Fibroblast of villous mesenchyme (primary cell): Measurements from ENCODE around the gene CCDC88B. TPM values are rescaled to one million over a fixed set of nuclear protein-coding genes. Genes with fewer than 3 reads are reported as not detected.

Experiments
- DNase-seq: peaks from one replicate; pipeline ENCODE4 v3.0.0-alpha.2; 2010; ENCODE audit warnings: low read depth
- H3K4me3 ChIP-seq: 2 replicates; pipeline ENCODE4 v1.5.1; 2011; ENCODE audit warnings: low read depth, mild to moderate bottlenecking, low read length
- total RNA-seq: library from RNA; depleted of rRNA; stranded (reverse); fragments of >200 nt; gene quantifications from 2 replicates; pipeline ENCODE4 v1.2.3, GENCODE V29; 2012
- TF ChIP-seq, protein P1 (sequence below): IDR thresholded peaks from 2 replicates; pipeline ENCODE4 v1.5.1; 2012; ENCODE audit warnings: low read depth, mild to moderate bottlenecking, low read length; ENCODE audit not compliant: insufficient read depth

Gene CCDC88B
- total RNA-seq, 1 donor = 1.7 TPM

DNA sequence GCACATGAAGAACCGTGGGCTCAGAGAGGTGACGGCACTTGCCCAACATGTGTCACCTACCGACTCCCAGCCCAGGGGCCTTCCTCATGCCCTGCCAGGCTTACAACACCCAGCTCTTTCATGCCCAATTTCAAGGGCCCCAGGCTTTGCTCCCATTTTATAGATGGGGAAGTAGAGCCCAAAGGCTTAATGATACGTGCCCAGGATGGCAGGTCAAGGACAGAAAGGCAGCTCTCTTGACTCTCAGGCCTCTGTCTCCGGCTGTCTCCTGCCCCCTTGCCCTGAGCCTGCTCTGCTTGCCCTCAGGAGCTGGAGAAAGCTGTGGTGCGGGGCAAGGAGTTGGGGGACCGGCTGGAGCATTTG lies 9.0 kb downstream of the CCDC88B start:
- DNase-seq = no peak
- TF ChIP-seq, protein P1, sequence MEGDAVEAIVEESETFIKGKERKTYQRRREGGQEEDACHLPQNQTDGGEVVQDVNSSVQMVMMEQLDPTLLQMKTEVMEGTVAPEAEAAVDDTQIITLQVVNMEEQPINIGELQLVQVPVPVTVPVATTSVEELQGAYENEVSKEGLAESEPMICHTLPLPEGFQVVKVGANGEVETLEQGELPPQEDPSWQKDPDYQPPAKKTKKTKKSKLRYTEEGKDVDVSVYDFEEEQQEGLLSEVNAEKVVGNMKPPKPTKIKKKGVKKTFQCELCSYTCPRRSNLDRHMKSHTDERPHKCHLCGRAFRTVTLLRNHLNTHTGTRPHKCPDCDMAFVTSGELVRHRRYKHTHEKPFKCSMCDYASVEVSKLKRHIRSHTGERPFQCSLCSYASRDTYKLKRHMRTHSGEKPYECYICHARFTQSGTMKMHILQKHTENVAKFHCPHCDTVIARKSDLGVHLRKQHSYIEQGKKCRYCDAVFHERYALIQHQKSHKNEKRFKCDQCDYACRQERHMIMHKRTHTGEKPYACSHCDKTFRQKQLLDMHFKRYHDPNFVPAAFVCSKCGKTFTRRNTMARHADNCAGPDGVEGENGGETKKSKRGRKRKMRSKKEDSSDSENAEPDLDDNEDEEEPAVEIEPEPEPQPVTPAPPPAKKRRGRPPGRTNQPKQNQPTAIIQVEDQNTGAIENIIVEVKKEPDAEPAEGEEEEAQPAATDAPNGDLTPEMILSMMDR = no peak
- no peak overlapping the region for H3K4me3 ChIP-seq

DNA sequence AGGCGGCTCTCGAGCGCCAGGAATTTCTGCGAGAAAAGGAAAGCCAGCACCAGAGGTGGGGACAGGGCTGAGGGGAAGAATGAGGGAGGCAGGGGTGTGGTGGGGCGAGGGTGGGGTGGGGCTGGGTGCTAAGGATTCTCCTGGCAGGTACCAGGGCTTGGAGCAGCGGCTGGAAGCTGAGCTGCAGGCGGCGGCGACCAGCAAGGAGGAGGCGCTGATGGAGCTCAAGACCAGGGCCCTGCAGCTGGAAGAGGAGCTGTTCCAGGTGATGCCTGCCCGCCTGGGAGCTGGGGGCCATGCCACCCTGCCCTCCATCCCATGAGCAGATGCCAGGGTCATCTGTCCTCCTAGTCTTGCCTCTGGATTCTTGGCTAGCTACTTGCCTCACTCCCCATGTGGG lies 9.4 kb downstream of the CCDC88B start:
- TF ChIP-seq, protein P1 = no peak
- no peak for DNase-seq
- no peak overlapping the region for H3K4me3 ChIP-seq

DNA sequence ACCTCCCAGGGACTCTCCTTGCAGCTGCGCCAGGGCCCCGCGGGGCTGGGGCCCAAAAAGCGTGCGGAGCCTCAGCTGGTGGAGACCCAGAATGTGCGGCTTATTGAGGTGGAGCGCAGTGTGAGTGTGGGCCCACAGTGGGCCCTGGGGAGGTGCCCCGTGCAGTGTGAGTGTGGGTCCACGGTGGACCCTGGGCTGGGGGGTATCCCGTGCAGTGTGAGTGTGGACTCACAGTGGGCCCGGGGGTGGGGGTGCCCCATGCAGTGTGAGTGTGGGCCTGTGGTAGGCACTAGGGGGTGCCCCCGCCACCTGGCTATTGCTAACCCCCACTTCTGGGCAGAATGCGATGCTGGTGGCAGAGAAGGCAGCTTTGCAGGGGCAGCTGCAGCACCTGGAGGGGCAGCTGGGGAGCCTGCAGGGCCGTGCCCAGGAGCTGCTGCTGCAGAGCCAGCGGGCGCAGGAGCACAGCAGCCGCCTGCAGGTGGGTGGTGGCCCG lies 11.2 kb downstream of the CCDC88B start:
- no peak for DNase-seq
- TF ChIP-seq, protein P1 = no peak
- H3K4me3 ChIP-seq = no peak overlapping the region

DNA sequence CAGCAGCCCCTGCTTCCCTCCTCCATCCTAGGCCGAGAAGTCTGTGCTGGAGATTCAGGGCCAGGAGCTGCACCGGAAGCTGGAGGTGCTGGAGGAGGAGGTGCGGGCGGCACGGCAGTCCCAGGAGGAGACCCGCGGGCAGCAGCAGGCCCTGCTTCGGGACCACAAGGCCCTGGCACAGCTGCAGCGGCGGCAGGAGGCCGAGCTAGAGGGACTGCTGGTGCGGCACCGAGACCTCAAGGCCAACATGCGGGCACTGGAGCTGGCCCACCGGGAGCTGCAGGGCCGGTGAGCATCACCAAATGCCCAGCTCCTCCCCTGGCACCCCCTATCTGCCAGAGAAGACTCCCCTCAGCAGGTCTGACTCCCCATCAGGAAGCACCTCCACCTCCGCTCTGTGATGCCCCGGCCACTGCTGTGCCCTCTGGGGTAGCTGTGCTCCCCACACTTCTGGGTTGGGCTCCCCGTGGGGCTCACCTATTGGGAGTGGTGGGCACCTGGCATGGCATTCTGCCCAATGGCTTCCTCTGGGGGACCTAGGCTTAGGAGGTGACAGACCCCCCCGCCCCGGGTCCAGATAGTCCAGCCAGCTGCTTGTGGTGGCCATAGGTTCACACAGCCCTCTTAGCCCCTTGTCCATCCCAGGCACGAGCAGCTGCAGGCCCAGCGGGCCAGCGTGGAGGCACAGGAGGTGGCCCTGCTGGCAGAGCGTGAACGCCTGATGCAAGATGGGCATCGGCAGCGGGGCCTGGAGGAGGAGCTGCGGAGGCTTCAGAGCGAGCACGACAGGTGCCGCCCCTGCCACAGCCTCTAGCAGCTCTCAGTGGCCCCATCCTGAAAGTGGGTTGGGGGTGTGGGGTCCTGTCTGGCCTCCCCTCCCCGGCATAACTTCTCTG lies 12.3 kb downstream of the CCDC88B start:
- no peak overlapping the region for H3K4me3 ChIP-seq
- DNase-seq = no peak
- TF ChIP-seq, protein P1 = no peak

DNA sequence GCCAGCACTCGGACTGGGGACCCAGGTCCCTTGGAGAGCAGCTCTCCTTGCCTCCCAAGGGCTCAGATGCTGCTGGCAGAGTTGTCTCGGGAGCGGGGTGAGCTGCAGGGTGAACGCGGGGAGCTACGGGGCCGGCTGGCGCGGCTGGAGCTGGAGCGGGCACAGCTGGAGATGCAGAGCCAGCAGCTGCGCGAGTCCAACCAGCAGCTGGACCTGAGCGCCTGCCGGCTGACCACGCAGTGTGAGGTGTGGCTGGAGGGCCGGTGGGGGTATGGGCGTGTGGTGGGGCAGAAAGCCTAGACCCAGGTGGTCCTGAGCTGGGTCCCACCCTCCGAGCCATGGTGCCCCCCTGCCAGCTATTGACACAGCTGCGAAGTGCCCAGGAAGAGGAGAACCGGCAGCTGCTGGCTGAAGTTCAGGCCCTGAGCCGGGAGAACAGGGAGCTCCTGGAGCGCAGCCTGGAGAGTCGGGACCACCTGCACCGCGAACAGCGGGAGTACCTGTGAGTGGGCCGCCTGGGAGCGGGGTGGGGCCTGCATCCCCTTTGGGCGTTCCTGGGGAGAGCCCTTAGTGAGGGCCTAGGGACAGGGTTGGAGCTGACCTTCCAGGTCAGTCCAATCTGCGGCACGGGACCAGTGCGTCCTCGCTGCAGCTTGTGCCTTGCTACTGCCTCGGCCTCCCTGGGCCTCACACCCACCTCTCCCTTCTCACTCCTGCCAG lies 13.2 kb downstream of the CCDC88B start:
- TF ChIP-seq, protein P1 = no peak
- H3K4me3 ChIP-seq = no peak overlapping the region
- DNase-seq = no peak

DNA sequence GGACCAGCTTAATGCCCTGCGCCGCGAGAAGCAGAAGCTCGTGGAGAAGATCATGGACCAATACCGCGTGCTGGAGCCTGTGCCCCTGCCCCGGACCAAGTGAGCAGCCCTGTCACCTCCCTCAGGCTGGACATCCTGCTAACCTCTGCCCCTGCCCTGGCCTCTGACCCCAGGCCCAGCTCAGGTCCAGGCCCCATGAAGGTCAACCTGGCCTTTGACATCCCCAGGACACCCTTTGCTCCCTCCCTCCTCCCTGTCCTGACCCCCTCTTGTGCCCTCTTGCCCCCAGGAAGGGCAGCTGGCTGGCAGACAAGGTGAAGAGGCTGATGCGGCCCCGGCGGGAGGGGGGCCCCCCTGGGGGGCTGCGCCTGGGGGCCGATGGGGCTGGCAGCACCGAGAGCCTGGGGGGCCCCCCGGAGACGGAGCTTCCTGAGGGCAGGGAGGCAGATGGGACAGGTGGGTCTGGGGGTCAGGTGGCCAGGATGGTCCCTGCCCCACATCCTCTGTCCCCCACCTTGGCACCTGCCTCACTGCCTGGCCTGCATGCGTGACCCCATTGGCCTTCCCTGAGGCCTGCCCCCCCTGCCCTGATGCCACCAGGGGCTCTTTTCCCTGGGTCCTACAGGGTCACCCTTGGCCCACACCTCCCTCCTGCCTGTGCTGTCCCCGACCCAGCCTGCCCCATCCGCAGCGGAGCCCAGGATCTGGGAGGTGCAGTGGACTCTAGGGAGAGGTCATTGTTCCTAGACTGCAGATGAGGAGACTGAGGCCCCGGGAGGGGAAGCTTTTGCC lies 13.9 kb downstream of the CCDC88B start:
- no peak for DNase-seq
- TF ChIP-seq, protein P1 = no peak
- no peak overlapping the region for H3K4me3 ChIP-seq
